SK-N-SH (cell line): ENCODE results near the gene MEPE. TPM values are rescaled to one million over a fixed set of nuclear protein-coding genes. Genes with fewer than 3 reads are reported as not detected.
A peak's percentile ranks its signal among the peaks of the same experiment; 100 is the strongest.

ENCODE experiments used
- CTCF ChIA-PET: fragments of 300-600, 350-600 bp; formaldehyde crosslinking; extraction: SDS; loops from one replicate; lab custom pipeline; 2021; lab: Yijun Ruan, JAX
- POLR2A ChIA-PET: fragments of 350-600 bp; sonication (Branson Sonifier 250); formaldehyde crosslinking; extraction: SDS; loops from one replicate; lab custom pipeline; 2020; ENCODE audit warnings: antibody characterized with exemption, inconsistent platforms; lab: Yijun Ruan, JAX
- DNase-seq: peaks from one replicate; pipeline ENCODE4 v3.0.0; 2012
- H2AFZ ChIP-seq: fragments of 200-600 bp; sonication (generic); 2 replicates; pipeline ENCODE4 v1.8.1; 2016; ENCODE audit warnings: antibody characterized with exemption, mild to moderate bottlenecking, low read depth
- H3F3A ChIP-seq: fragments of 200-600 bp; sonication (generic); replicated peaks from 2 replicates; pipeline ENCODE3; 2016; ENCODE audit warnings: antibody characterized with exemption, mild to moderate bottlenecking; ENCODE audit not compliant: insufficient read depth
- H3K27ac ChIP-seq, 2 experiments: fragments of 200-500 bp in 1 of 2; fragments of 200-600 bp in 1 of 2; sonication (Bioruptor generic) in 1 of 2; sonication (generic), shearing (Covaris generic) in 1 of 2; 2 replicates each; pipeline versions ENCODE4 v1.5.1 to v1.6.1; 2014 to 2016; ENCODE audit warnings: low read depth in 2 of 2, inconsistent platforms in 1 of 2, low read length in 1 of 2, mild to moderate bottlenecking in 1 of 2, mixed read lengths in 1 of 2
- H3K27me3 ChIP-seq: fragments of 200-600 bp; sonication (generic), shearing (Covaris generic); 2 replicates; pipeline ENCODE4 v1.6.1; 2016; ENCODE audit warnings: mixed run types; ENCODE audit not compliant: insufficient read depth
- H3K36me3 ChIP-seq, 2 experiments: fragments of 200-500 bp in 1 of 2; fragments of 200-600 bp in 1 of 2; sonication (Bioruptor generic) in 1 of 2; sonication (generic) in 1 of 2; replicated peaks in 1 of 2; 2 replicates each; pipeline versions ENCODE3 to v1.5.1; 2014 to 2016; ENCODE audit warnings: low read length in 1 of 2, mild to moderate bottlenecking in 1 of 2; ENCODE audit not compliant: insufficient read depth in 2 of 2, control insufficient read depth in 1 of 2
- H3K4me1 ChIP-seq, 2 experiments: fragments of 200-500 bp in 1 of 2; fragments of 200-600 bp in 1 of 2; sonication (Bioruptor generic) in 1 of 2; sonication (generic), shearing (Covaris generic) in 1 of 2; 2 replicates each; pipeline versions ENCODE4 v1.5.1 to v1.6.1; 2014 to 2016; ENCODE audit warnings: low read depth in 1 of 2, low read length in 1 of 2, mixed run types in 1 of 2; ENCODE audit not compliant: insufficient read depth in 2 of 2, control insufficient read depth in 1 of 2
- H3K4me2 ChIP-seq: fragments of 200-600 bp; sonication (generic), shearing (Covaris generic); 2 replicates; pipeline ENCODE4 v1.6.1; 2017; ENCODE audit warnings: mixed run types
- H3K4me3 ChIP-seq, 2 experiments: fragments of 200-500 bp in 1 of 2; fragments of 200-600 bp in 1 of 2; sonication (Bioruptor generic) in 1 of 2; sonication (generic), shearing (Covaris generic) in 1 of 2; 2 replicates each; pipeline versions ENCODE4 v1.5.1 to v1.8.1; 2014 to 2016; ENCODE audit warnings: low read depth in 2 of 2, inconsistent platforms in 1 of 2, low read length in 1 of 2, mild to moderate bottlenecking in 1 of 2, mixed read lengths in 1 of 2, moderate library complexity in 1 of 2
- H3K79me2 ChIP-seq: fragments of 200-600 bp; sonication (generic); 2 replicates; pipeline ENCODE4 v1.8.1; 2017; ENCODE audit warnings: mild to moderate bottlenecking; ENCODE audit not compliant: insufficient read depth
- H3K9ac ChIP-seq: fragments of 200-600 bp; sonication (generic); 2 replicates; pipeline ENCODE4 v1.6.1; 2017; ENCODE audit warnings: mixed run types
- H3K9me2 ChIP-seq: fragments of 200-600 bp; sonication (generic); 2 replicates; pipeline ENCODE4 v1.6.1; 2017; ENCODE audit warnings: mixed run types
- H3K9me3 ChIP-seq: fragments of 200-600 bp; sonication (generic); 2 replicates; pipeline ENCODE4 v1.6.1; 2017; ENCODE audit warnings: mixed run types, mild to moderate bottlenecking, moderate library complexity
- H4K20me1 ChIP-seq: fragments of 200-600 bp; sonication (generic); 2 replicates; pipeline ENCODE4 v1.6.1; 2017; ENCODE audit warnings: mild to moderate bottlenecking, mixed run types; ENCODE audit not compliant: insufficient read depth
- EP300 ChIP-seq, 2 experiments: IDR thresholded peaks; 2 replicates each; pipeline versions ENCODE4 v1.4.0 to v1.6.1; 2012; ENCODE audit warnings: borderline replicate concordance in 1 of 2, low read depth in 1 of 2, low read length in 1 of 2
- FOSL2 ChIP-seq: IDR thresholded peaks from 2 replicates; pipeline ENCODE4 v1.4.0; 2012; ENCODE audit warnings: low read depth, mild to moderate bottlenecking, moderate library complexity, borderline replicate concordance
- FOXM1 ChIP-seq: IDR thresholded peaks from 2 replicates; pipeline ENCODE4 v1.4.0; 2012; ENCODE audit warnings: low read depth, mild to moderate bottlenecking
- GABPA ChIP-seq: IDR thresholded peaks from 2 replicates; pipeline ENCODE4 v1.4.0; 2012; ENCODE audit warnings: low read depth, mild to moderate bottlenecking
- MEF2A ChIP-seq: IDR thresholded peaks from 2 replicates; pipeline ENCODE4 v1.4.0; 2012; ENCODE audit warnings: low read depth, borderline replicate concordance
- MXI1 ChIP-seq: IDR thresholded peaks from 2 replicates; pipeline ENCODE4 v1.6.1; 2012; ENCODE audit warnings: mild to moderate bottlenecking, low read depth, low read length, improper control_type of control experiment
- NFIC ChIP-seq: IDR thresholded peaks from 2 replicates; pipeline ENCODE4 v1.4.0; 2012; ENCODE audit warnings: borderline replicate concordance
- POLR2AphosphoS5 ChIP-seq: IDR thresholded peaks from 2 replicates; pipeline ENCODE4 v1.6.1; 2012; ENCODE audit warnings: low read depth, low read length
- RAD21 ChIP-seq: IDR thresholded peaks from 2 replicates; pipeline ENCODE4 v1.6.1; 2012; ENCODE audit warnings: mild to moderate bottlenecking, low read length
- RCOR1 ChIP-seq: fragments of 150-350 bp; IDR thresholded peaks from 2 replicates; pipeline ENCODE4 v1.6.1; 2017; ENCODE audit warnings: antibody characterized with exemption, low read length
- RFX5 ChIP-seq: IDR thresholded peaks from 2 replicates; pipeline ENCODE4 v1.6.1; 2012; ENCODE audit warnings: mild to moderate bottlenecking, improper control_type of control experiment, low read length
- RXRA ChIP-seq: IDR thresholded peaks from 2 replicates; pipeline ENCODE4 v1.4.0; 2012; ENCODE audit warnings: low read depth, mild to moderate bottlenecking, borderline replicate concordance
- SIN3A ChIP-seq: IDR thresholded peaks from 2 replicates; pipeline ENCODE4 v1.6.1; 2012; ENCODE audit warnings: low read depth, mild to moderate bottlenecking, low read length, moderate library complexity, borderline replicate concordance
- TAF1 ChIP-seq: IDR thresholded peaks from 2 replicates; pipeline ENCODE4 v1.6.1; 2012; ENCODE audit warnings: low read depth, mild to moderate bottlenecking, low read length, moderate library complexity, borderline replicate concordance
- TCF12 ChIP-seq: IDR thresholded peaks from 2 replicates; pipeline ENCODE4 v1.4.0; 2012
- TEAD4 ChIP-seq: IDR thresholded peaks from 2 replicates; pipeline ENCODE4 v1.4.0; 2012; ENCODE audit warnings: mild to moderate bottlenecking, borderline replicate concordance; ENCODE audit not compliant: insufficient read depth
- YY1 ChIP-seq: IDR thresholded peaks from 2 replicates; pipeline ENCODE4 v1.4.0; 2012; ENCODE audit warnings: low read depth, mild to moderate bottlenecking
- WGBS: methylation state at CpG from one replicate; pipeline ENCODE4 v1.1.6; 2017; ENCODE audit warnings: low lambda C conversion rate; 5-methylcytosine and 5-hydroxymethylcytosine counted together
- polyA plus RNA-seq, 3 experiments: library from polyadenylated mRNA; depleted of rRNA; stranded (reverse); fragments of >200 nt; gene quantifications; 2 replicates each; pipeline ENCODE4 v1.2.3, GENCODE V29; 2012
- TF ChIP-seq, protein P1 (sequence below): IDR thresholded peaks from 2 replicates; pipeline ENCODE4 v1.4.0; 2012; ENCODE audit warnings: low read depth, borderline replicate concordance
- TF ChIP-seq, protein P2 (sequence below): IDR thresholded peaks from 2 replicates; pipeline ENCODE4 v1.4.0; 2012; ENCODE audit warnings: low read depth, borderline replicate concordance
- TF ChIP-seq, protein P3 (sequence below): IDR thresholded peaks from 2 replicates; pipeline ENCODE4 v1.6.1; 2012; ENCODE audit warnings: mild to moderate bottlenecking, low read depth, low read length, moderate library complexity

The MEPE gene
- polyA plus RNA-seq, 1 of the 3 experiments (the other 2 are of a cell fraction) = not detected

DNA sequence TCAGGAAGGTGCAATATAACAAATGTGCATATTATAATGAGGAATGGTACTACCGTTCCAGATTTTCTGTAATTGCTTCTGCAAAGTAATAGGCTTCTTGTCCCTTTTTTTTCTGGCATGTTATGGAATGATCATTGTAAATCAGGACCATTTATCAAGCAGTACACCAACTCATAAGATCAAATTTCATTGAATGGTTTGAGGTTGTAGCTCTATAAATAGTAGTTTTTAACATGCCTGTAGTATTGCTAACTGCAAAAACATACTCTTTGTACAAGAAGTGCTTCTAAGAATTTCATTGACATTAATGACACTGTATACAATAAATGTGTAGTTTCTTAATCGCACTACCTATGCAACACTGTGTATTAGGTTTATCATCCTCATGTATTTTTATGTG is 20.8 kb upstream of the MEPE start (continued):
- no peak for TF ChIP-seq SIN3A
- TF ChIP-seq YY1 = no peak

DNA sequence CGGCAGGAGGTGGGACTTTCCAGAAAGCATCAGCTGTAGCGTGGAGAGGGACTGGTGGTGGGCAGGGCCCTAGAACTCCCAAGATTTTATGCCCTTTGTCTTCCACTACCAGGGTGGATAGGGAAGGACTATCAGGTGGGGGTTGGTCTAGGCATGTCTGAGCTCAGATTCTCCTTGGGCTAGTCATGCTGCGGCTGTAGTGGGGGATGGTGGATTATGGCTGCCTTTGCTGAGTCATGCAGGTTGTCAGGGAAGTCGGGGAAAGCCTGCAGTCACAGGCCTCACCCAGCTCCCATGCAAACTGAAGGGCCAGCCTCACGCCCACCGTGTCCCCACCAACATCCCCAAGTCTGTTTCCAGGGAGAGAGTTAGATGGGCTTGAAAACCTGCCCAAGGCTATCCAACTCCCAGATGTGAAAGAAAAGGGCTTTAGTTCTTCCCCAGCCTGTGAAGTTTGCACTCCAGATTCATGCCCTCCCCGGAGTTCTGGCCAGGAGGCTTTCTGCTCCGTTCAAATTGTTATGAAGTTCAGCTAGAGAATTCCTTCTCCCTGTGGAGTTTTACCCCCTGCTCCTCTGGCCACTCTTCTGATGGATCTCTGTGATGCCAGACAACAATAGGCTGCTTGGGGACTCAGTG is 13.4 kb upstream of the MEPE start:
- Histone ChIP-seq H3K36me3 (no peaks in the 10 kb centered on the region), H3K4me3 (no peak overlapping the region), H3K4me2 (no peak overlapping the region), H3K4me1 (no peaks in the 10 kb centered on the region; a peak in 1 of 4 replicates), H2AFZ (peak overlapping the region; percentile 75), H3K9me3 (no peaks in the 10 kb centered on the region), H3K9me2 (no peaks in the 10 kb centered on the region)
- TF ChIP-seq FOSL2 = peak; percentile 27; the same call in 1 of the 2 replicates
- TF ChIP-seq YY1 = no peak
- TF ChIP-seq EP300 (IDR thresholded peaks at IDR 0.05; ENCODE audit: borderline replicate concordance in 1 of 2, low read depth in 1 of 2, low read length in 1 of 2) = no peak
- TF ChIP-seq, all 33 proteins: peak for 1
- no peaks in the 10 kb centered on the region for H3F3A ChIP-seq
- DNase-seq = no peak
- H3K9ac ChIP-seq = no peak overlapping the region
- POLR2A ChIA-PET = no interaction called here
- H3K79me2 ChIP-seq = no peaks in the 10 kb centered on the region
- H3K27me3 ChIP-seq = no peaks in the 10 kb centered on the region
- H4K20me1 ChIP-seq = no peaks in the 10 kb centered on the region
- no peak overlapping the region; a peak in 1 of 4 replicates for H3K27ac ChIP-seq
- 39% methylated on average over 4 of the region's 8 CpGs for WGBS
- CTCF ChIA-PET = interaction anchor here (0.7 to 2.1 kb wide), 5 partner anchors 10 to 30 kb away, joined by 3 to 8 read pairs (median 4); no protein-coding TSS in a partner anchor

DNA sequence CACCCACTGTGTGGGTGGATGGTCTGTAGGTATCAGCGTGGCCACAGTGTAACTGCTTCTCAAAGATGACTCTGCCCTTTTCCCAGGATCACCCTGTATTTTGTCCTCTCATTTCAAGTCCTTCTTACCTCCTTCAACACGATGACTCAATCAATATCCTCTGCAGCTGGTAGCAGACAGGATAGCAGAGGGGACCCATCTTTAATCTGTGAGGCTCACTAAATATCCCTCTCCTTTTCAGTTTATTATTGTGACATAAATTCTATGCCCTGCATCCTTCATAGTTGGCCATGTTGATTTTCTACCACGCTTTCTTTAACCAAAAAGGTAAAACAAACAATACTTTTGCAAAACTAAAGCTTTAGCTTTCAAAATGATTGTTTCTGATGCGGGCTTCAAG is 9.6 kb upstream of the MEPE start:
- Histone ChIP-seq H3K4me3 (no peak overlapping the region), H4K20me1 (no peaks in the 10 kb centered on the region), H2AFZ (no peak overlapping the region), H3K79me2 (no peaks in the 10 kb centered on the region), H3F3A (no peaks in the 10 kb centered on the region), H3K9me3 (no peaks in the 10 kb centered on the region), H3K9me2 (no peaks in the 10 kb centered on the region), H3K9ac (no peak overlapping the region), H3K27ac (no peak overlapping the region), H3K4me1 (no peaks in the 10 kb centered on the region; a peak in 1 of 4 replicates), H3K27me3 (no peaks in the 10 kb centered on the region), H3K36me3 (no peaks in the 10 kb centered on the region), H3K4me2 (no peak overlapping the region)
- ChIA-PET POLR2A (no interaction called here), CTCF (interaction anchor here (1.1 to 1.6 kb wide), 5 partner anchors 10 to 389 kb away, joined by 3 to 5 read pairs (median 4); no protein-coding TSS in a partner anchor)
- DNase-seq = no peak
- 31% methylated on average over 4 of the region's 4 CpGs for WGBS
- no peak for TF ChIP-seq TCF12
- no peak for TF ChIP-seq RFX5
- no peak for TF ChIP-seq SIN3A
- TF ChIP-seq NFIC = no peak
- TF ChIP-seq, protein P1, sequence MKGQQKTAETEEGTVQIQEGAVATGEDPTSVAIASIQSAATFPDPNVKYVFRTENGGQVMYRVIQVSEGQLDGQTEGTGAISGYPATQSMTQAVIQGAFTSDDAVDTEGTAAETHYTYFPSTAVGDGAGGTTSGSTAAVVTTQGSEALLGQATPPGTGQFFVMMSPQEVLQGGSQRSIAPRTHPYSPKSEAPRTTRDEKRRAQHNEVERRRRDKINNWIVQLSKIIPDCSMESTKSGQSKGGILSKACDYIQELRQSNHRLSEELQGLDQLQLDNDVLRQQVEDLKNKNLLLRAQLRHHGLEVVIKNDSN = no peak
- no peak for TF ChIP-seq MEF2A
- TF ChIP-seq RXRA = no peak
- no peak for TF ChIP-seq POLR2AphosphoS5
- TF ChIP-seq RCOR1 = no peak
- TF ChIP-seq TEAD4 = no peak
- no peak for TF ChIP-seq FOSL2
- TF ChIP-seq FOXM1 = no peak
- no peak for TF ChIP-seq MXI1
- TF ChIP-seq, protein P2, sequence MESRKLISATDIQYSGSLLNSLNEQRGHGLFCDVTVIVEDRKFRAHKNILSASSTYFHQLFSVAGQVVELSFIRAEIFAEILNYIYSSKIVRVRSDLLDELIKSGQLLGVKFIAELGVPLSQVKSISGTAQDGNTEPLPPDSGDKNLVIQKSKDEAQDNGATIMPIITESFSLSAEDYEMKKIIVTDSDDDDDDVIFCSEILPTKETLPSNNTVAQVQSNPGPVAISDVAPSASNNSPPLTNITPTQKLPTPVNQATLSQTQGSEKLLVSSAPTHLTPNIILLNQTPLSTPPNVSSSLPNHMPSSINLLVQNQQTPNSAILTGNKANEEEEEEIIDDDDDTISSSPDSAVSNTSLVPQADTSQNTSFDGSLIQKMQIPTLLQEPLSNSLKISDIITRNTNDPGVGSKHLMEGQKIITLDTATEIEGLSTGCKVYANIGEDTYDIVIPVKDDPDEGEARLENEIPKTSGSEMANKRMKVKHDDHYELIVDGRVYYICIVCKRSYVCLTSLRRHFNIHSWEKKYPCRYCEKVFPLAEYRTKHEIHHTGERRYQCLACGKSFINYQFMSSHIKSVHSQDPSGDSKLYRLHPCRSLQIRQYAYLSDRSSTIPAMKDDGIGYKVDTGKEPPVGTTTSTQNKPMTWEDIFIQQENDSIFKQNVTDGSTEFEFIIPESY = no peak
- TF ChIP-seq TAF1 = no peak
- TF ChIP-seq GABPA = no peak
- TF ChIP-seq, protein P3, sequence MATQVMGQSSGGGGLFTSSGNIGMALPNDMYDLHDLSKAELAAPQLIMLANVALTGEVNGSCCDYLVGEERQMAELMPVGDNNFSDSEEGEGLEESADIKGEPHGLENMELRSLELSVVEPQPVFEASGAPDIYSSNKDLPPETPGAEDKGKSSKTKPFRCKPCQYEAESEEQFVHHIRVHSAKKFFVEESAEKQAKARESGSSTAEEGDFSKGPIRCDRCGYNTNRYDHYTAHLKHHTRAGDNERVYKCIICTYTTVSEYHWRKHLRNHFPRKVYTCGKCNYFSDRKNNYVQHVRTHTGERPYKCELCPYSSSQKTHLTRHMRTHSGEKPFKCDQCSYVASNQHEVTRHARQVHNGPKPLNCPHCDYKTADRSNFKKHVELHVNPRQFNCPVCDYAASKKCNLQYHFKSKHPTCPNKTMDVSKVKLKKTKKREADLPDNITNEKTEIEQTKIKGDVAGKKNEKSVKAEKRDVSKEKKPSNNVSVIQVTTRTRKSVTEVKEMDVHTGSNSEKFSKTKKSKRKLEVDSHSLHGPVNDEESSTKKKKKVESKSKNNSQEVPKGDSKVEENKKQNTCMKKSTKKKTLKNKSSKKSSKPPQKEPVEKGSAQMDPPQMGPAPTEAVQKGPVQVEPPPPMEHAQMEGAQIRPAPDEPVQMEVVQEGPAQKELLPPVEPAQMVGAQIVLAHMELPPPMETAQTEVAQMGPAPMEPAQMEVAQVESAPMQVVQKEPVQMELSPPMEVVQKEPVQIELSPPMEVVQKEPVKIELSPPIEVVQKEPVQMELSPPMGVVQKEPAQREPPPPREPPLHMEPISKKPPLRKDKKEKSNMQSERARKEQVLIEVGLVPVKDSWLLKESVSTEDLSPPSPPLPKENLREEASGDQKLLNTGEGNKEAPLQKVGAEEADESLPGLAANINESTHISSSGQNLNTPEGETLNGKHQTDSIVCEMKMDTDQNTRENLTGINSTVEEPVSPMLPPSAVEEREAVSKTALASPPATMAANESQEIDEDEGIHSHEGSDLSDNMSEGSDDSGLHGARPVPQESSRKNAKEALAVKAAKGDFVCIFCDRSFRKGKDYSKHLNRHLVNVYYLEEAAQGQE = no peak
- no peak for TF ChIP-seq RAD21
